Prostate gland (tissue), 2 donors: ENCODE results near the gene SIRT5. TPM values are rescaled to one million over a fixed set of nuclear protein-coding genes. Genes with fewer than 3 reads are reported as not detected.
A peak's percentile ranks its signal among the peaks of the same experiment; 100 is the strongest.

Source experiments
- DNase-seq: peaks from one replicate; pipeline ENCODE4 v3.0.0-alpha.2; 2019; ENCODE audit warnings: low spot score
- H3K27ac ChIP-seq, 2 donors: fragments of 200-600 bp; sonication (generic); 2 replicates each; pipeline ENCODE4 v1.5.1; 2017 to 2019
- H3K27me3 ChIP-seq: fragments of 200-600 bp; sonication (generic); replicated peaks from 2 replicates; pipeline ENCODE4 v1.5.1; 2019; ENCODE audit not compliant: insufficient read depth
- H3K36me3 ChIP-seq, 2 donors: fragments of 200-600 bp; sonication (generic); 1 replicate in 1 of 2; 2 replicates in 1 of 2; pipeline versions ENCODE4 v1.5.1 to v1.8.1; 2017 to 2019
- H3K4me1 ChIP-seq: fragments of 200-600 bp; sonication (generic); replicated peaks from 2 replicates; pipeline ENCODE4 v1.5.1; 2019
- H3K4me3 ChIP-seq, 2 donors: fragments of 200-600 bp; sonication (generic); 2 replicates each; pipeline ENCODE4 v1.5.1; 2017 to 2019
- H3K9me3 ChIP-seq: fragments of 200-600 bp; sonication (generic); 2 replicates; pipeline ENCODE4 v1.5.1; 2017
- CTCF ChIP-seq, 4 experiments: fragments of 200-600 bp in 2 of 4; fragments of 450-650 bp in 2 of 4; sonication (generic) in 2 of 4; IDR thresholded peaks; 1 replicate in 3 of 4; 2 replicates in 1 of 4; pipeline ENCODE4 v1.5.1; 2016 to 2019; ENCODE audit warnings: antibody characterized with exemption in 4 of 4, mild to moderate bottlenecking in 2 of 4, moderate library complexity in 2 of 4
- POLR2A ChIP-seq: fragments of 450-650 bp; IDR thresholded peaks from one replicate; pipeline ENCODE4 v1.6.1; 2016; ENCODE audit warnings: antibody characterized with exemption, mild to moderate bottlenecking
- POLR2AphosphoS5 ChIP-seq: sonication (generic); formaldehyde crosslinking; IDR thresholded peaks from one replicate; pipeline ENCODE4 v1.6.1; 2017; ENCODE audit warnings: antibody characterized with exemption
- WGBS: methylation state at CpG from one replicate; pipeline ENCODE4 v1.1.5; 2018; 5-methylcytosine and 5-hydroxymethylcytosine counted together
- intact Hi-C: fragments of 100-400 bp; cut with DNase I; formaldehyde crosslinking; loops from one replicate; pipeline ENCODE4 v1.14.2; 2022
- total RNA-seq, 2 donors: library from RNA; depleted of rRNA; stranded (reverse); fragments of >200 nt; gene quantifications; one replicate each; pipeline ENCODE4 v1.1.0, GENCODE V29; 2016

The SIRT5 gene
- total RNA-seq, 2 donors from 2014 or later: 9.1 to 11.5 TPM

GRCh38 chr6:13614926-13615791, 40.8 kb downstream of the SIRT5 start, which contains the start of gene NOL7:
Gene NOL7, plus strand, starts transcription at chr6:13615335. Its CDS starts 24 bp downstream, at chr6:13615359.
- H3K27me3 ChIP-seq: no peaks in the 10 kb centered on the region
- under 1% methylated on average over 45 of the region's 85 CpGs for WGBS
- peak; percentile 99 for TF ChIP-seq POLR2AphosphoS5
- TF ChIP-seq POLR2A: peak; percentile 69
- TF ChIP-seq CTCF (IDR thresholded peaks at IDR 0.05): peak; percentile 81 to 99 (median 96)
- intact Hi-C loops: loop anchor here (2.0 to 5.0 kb wide), 2 partner anchors 96 to 152 kb away; partner anchors contain the start of gene RANBP9
- peaks cover 5 to 8% of the 10 kb centered on the region in 2 donors for H3K36me3 ChIP-seq
- peaks cover 2% of the 10 kb centered on the region for H3K4me1 ChIP-seq
- H3K27ac ChIP-seq: peak within 1 kb of the TSS; percentile 81 to 84
- no peaks in the 10 kb centered on the region for H3K9me3 ChIP-seq
- peak; percentile 94 for DNase-seq
- H3K4me3 ChIP-seq: peak within 1 kb of the TSS; percentile 71

GRCh38 chr6:13615792-13616120, 41.4 kb downstream of the SIRT5 start:
- Histone ChIP-seq H3K36me3 (peaks cover 5 to 8% of the 10 kb centered on the region in 2 donors), H3K4me3 (peak overlapping the region; percentile 71), H3K27ac (peak overlapping the region; percentile 81 to 84), H3K4me1 (peaks cover 2% of the 10 kb centered on the region), H3K9me3 (no peaks in the 10 kb centered on the region), H3K27me3 (no peaks in the 10 kb centered on the region)
- peak; percentile 39 for DNase-seq
- intact Hi-C loops: loop anchor here (2.0 to 5.0 kb wide), 2 partner anchors 95 to 152 kb away; partner anchors contain the start of gene RANBP9
- TF ChIP-seq POLR2A (no peak), CTCF (IDR thresholded peaks at IDR 0.05) (no peak), POLR2AphosphoS5 (no peak)
- under 1% methylated on average over 14 of the region's 14 CpGs for WGBS

GRCh38 chr6:13617066-13617465, 42.7 kb downstream of the SIRT5 start:
- Histone ChIP-seq H3K36me3 (peaks cover 8 to 10% of the 10 kb centered on the region in 2 donors), H3K27me3 (no peaks in the 10 kb centered on the region), H3K4me1 (peaks cover 2% of the 10 kb centered on the region), H3K9me3 (no peaks in the 10 kb centered on the region), H3K4me3 (no peak overlapping the region), H3K27ac (no peak overlapping the region)
- TF ChIP-seq CTCF (IDR thresholded peaks at IDR 0.05) (no peak), POLR2AphosphoS5 (no peak), POLR2A (no peak)
- 75% methylated on average over 2 of the region's 2 CpGs for WGBS
- intact Hi-C loops: loop anchor here (5.0 kb wide), 1 partner anchor 150 kb away; no protein-coding TSS in a partner anchor
- no peak for DNase-seq

- WGBS: 66% methylated on average over 4 of the region's 4 CpGs
- intact Hi-C loops: no loop called here
- H3K4me3 ChIP-seq: no peak overlapping the region
- H3K27ac ChIP-seq: no peak overlapping the region
- H3K27me3 ChIP-seq: no peaks in the 10 kb centered on the region
- DNase-seq: no peak
- peaks cover 0 to 5% of the 10 kb centered on the region in 2 donors for H3K36me3 ChIP-seq
- H3K9me3 ChIP-seq: no peaks in the 10 kb centered on the region
- no peaks in the 10 kb centered on the region for H3K4me1 ChIP-seq
- TF ChIP-seq POLR2A (no peak), CTCF (IDR thresholded peaks at IDR 0.05) (peak in 2 of 4 experiments; percentile 9 to 16), POLR2AphosphoS5 (no peak)
Observed at GRCh38 chr6:13624871-13625288, 50.5 kb downstream of the SIRT5 start.
